GM19463 (cell line): ENCODE data around the gene HYI.
"Not testable (repeated sequence)": the region's sequence is repeated elsewhere in the genome, so short reads cannot be mapped to it uniquely, and the experiment has no call there.

Experiments used
- ATAC-seq: cut with Tn5 transposase; IDR thresholded peaks from one replicate; pipeline ENCODE4 v1.9.1; 2021; ENCODE audit warnings: mild to moderate bottlenecking, moderate library complexity; ENCODE audit not compliant: unreplicated experiment

Gene HYI, protein sequence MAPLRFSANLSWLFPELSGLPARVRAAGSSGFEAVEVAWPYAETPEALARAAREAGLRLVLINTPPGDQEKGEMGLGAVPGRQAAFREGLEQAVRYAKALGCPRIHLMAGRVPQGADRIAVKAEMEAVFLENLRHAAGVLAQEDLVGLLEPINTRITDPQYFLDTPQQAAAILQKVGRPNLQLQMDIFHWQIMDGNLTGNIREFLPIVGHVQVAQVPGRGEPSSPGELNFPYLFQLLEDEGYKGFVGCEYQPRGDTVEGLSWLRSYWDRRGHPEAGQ

DNA sequence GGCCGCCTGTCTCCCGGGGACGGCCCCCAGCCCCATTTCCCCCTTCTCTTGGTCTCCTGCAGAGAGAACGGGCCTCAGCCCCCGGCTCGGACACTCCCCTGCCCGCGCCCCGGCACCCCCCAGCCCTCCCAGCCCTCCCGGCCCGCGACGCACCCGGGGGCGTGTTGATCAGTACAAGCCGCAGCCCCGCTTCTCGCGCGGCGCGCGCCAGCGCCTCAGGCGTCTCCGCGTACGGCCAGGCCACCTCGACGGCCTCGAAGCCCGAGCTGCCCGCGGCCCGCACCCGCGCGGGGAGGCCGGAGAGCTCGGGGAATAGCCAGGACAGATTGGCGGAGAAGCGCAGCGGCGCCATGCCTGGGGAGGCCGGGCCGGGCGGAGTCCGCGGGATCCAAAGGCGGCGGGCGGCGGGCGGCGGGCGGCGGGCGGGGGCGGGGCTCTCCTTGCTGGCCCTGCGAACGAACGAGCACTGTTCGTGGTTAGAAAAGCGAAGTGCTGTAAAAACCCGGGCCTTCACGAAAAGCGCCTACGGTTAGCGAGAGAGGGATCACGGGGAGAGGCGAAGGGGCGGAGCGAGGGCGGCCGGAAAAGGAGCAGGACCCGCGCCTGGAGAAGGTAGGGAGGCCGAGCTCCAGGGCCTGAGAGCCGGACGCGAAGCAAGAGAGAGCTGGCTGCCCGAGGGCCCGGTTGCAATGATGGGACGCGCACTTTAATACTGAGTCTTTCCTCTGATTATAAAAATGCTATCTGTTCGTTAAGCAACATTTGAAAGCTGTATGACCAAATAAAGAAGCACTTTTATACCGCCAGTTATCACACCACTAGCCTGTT is at the start of gene HYI:
TSS of gene HYI (minus strand) at position 490 of the 828 bp plus-strand sequence. CDS start at position 352, 138 bp downstream.
- ATAC-seq: no peak

DNA sequence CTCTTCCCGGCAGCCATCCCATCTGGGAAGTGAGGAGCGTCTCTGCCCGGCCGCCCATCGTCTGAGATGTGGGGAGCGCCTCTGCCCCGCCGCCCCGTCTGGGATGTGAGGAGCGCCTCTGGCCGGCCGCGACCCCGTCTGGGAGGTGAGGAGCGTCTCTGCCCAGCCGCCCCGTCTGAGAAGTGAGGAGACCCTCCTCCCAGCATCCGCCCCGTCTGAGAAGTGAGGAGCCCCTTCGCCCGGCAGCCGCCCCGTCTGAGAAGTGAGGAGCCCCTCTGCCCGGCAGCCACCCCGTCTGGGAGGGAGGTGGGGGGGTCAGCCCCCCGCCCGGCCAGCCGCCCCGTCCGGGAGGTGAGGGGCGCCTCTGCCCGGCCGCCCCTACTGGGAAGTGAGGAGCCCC is 48.1 kb upstream of the HYI start:
- ATAC-seq: not testable (repeated sequence)

DNA sequence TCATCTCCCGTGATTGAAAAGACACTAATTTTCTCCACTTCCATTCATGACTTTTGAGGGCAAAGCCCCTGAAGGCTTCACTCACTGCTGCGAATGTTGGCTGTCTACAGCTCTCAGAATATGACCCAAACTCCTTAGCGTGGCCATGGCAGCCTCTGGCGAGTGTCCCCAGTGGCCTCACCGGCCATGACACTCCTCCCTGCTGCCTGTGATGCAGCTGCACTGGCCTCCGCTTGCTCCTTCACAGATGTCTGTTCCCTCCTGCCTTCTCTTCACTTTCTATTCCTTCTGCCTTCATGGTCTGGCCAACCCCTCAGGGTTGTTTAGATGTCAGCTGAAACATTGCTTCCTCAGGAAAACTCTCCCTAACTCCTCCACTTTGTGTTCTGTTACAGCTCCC is 46.2 kb upstream of the HYI start:
- ATAC-seq: no peak

DNA sequence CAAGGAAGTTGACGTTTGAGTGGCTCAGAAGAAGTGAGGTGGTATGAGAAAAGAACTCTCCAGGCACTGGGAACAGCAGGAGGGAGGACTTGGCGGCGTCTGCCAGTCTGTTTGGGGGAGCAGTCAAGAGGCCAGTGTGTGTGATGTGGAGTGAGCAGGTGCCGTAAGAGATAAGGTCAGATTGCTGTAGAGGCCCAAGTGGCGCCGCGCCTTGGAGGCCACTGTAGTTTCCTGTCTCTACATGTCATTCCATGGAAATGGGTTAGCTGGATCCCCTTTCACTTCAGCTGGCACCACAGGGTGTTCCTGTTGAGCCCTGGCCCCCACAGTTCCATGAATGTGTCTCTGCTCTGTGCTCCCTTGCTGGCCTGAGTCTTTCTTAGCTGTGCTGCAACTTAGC is 41.5 kb upstream of the HYI start:
- ATAC-seq: no peak

DNA sequence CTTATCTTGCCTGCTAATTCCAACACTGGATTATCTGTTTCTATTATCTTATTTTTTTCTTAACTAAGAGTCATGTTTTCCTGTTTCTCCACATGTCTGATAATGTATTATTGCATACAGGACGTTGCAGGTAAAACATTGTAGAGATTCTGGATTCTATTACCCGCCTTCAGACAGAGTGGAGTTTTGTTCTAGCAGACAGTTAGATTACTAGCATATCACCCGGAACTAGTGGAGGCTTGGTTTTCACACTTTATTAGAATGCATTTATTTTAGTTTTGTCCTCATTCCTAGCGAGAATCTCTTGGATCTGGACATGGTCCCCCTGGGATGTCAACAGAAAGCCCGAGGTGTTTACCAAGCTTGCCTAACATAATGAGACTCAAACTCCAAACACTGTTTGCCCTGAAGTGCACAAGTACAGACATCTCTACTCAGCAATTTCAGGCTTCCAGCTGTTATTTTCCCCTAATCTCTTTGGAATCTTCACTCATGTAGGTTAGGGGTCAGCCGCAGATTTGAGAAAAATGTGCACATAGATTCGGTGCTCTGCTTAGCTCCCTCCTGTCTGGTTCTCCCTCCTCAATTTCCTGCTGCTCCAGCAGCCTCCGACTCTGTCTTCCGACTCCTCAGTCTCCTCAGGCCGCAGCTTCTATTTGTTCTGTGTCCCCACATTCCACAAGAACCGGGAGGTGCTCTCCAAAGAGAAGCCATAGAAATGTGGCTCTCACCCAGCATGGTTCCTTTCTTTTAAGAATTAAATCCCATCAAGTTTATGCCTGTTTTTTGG is 40.1 kb upstream of the HYI start:
- ATAC-seq: no peak

DNA sequence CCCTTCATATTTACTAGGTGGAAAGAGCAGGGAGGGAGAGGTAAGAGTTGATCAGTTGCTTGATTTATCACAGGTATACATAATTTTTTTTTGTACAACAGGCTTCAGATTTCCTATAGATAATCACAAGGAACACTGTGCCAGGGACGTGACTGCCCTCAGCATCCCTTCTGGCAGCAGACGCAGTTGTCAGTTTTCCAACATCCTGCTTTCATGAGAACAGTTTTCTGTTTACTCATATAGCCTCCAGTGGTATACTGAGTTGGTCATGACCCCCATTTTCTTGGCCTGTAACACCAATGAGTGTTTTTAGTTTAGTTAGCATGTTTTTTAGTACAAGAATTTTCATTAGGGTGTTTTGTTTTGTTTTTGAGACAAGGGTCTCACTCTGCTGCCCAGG is 39.1 kb upstream of the HYI start:
- no peak for ATAC-seq

DNA sequence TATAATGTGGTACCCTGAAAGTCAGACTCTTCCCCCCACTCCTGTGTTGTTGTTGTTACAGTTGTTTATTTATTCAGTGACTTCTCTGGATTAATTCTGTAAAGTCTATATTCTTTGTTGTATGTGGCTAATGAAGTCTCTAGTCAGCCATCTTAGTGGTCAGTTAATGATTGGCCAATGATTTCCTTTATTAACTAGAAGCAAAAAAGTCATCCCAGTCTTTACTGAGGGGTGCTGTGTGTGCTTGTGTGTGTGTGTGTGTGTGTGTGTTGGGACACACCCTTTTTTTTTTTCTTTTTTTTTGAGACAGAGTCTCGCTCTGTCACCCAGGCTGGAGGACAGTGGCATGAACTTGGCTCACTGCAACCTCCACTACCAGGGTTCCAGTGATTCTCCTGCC is 37.3 kb upstream of the HYI start:
- ATAC-seq: no peak

DNA sequence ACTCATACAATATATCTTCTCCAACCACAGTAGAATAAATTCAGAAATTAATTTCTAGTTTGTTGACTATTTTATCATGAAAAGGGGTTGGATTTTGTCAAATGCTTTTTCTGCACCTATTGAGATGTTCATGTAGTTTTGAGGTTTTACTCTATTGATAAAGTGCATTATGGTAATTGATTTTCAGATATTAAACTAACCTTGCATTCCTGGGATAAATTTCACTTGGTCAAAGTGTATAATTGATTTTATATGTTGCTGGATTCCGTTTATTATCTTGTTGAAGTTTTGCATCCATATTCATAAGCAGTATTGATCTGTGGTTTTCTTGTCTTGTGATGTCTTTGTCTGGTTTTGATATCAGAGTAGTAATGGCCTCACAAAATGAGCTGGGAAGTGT is 34.4 kb upstream of the HYI start:
- ATAC-seq: no peak

DNA sequence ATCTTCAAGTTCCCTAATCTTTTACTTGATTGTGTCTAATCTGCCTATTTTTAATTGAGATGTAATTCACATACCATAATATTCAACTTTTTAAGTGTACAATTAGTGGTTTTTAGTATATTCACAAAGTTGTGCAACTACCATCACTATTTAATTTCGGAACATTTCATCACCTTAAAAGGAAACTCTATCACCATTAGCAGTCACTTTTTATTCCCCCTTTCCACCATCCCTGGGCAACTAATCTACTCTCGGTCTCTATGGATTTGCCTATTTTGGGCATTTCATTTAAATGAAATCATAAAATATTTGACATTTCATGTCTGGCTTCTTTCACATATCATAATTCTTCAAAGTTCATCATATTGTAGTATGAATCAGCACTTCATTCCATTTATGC is 30.6 kb upstream of the HYI start:
- no peak for ATAC-seq

DNA sequence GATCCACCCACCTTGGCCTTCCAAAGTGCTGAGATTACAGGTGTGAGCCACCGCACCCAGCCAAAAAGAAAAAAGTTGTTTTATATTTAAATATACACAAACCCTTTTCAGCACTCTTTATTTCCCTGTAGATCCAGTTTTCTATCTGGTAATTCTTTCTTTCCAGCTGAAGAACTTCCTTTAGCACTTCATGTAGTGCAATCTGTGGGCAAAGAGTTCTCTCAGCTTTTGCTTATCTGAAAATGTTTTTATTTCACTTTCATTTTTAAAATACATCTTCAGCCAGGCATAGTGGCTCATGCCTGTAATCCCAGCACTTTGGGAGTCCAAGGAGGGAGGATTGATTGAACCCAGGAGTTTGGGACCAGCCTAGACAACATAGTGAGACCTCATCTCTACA is 28.5 kb upstream of the HYI start:
- no peak for ATAC-seq

DNA sequence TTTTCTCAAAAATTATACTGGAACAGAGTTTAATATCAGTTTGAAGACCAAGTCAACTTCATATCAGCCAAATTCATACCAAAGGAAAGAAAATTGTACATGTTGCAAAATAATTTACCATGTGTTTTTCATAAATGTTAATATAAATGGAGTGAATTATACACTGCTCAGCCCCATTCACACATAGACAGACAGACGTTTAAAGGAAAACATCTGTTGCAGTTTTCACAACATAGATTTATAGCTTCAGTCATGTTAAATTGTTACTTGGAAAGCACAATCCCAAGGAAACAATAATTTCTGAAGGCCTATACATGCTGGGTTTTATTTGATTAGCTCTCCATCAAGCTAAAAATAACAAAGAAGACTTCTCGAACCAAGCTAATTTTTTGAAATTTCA is 27.8 kb upstream of the HYI start:
- no peak for ATAC-seq

DNA sequence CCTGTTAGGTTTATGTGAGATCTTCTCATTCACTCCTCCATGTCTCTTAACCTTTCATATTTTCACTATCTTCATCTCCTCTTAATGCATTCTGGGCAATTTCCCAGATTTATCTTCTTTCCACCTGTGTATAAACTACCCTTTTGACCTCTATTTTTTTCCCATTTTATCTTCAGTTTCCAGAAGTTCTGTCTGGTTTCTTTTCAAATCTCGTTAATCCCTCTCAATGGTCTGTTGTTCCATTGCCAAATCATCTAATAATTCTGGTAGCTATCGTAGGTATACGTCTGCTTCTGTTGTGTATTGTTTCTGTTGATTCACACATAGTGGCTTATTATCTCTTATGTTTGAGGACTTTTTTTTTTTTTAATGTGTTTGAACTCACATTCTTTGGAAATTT is 25.7 kb upstream of the HYI start:
- ATAC-seq: no peak

DNA sequence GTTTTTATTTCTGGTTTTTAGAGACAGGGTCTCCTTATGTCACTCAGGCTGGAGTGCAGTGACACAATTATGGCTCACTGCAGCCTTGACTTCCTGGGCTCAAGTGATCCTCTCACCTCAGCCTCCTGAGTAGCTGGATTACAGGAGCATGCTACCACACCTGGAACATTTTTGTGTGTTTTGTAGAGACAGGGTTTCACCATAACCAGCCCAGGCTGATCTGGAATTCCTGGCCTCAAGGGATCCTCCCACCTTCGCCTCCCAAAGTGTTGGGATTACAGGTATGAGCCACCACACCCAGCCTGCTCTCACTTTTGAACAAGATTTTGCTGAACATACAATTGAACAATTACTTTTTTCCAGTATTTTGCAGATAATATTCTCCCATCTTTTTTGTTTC is 24.0 kb upstream of the HYI start:
- no peak for ATAC-seq

DNA sequence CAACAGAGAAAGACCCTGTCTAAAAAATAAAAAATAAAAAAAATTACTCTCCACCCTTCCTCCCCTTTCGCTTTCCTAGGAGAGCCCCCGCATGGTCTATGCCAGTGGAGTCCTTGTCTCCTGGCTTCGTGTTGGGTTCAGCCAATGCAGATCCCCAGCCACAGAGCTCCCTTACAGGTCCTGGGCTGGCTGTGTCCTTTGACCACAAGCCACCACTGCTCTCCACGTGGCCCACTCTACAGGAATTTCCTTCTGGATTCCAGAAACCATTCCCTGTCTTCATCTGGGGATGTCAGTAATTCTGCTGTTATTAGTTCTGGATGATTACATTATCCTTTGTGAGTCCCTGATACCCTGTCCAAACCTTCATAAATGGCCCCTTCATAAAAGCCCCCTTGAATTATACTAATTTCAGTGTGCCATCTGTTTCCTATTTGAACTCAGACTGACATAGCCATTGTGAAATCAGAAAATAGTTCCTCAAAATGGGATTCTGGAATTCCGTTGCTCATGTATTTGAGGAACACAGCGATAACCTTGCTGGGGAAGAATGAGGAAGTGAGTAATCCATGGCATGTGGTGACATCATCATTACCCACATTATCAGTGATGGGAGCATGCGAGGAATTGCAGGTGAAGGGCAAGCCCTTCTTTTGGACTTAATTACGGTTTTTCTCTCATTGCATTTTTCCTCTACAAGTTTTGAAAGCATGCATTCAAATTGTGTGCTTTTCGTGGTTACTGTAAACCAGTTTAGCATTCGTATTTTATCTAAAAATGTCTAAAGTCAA is 22.1 kb upstream of the HYI start:
- not testable (repeated sequence) for ATAC-seq

DNA sequence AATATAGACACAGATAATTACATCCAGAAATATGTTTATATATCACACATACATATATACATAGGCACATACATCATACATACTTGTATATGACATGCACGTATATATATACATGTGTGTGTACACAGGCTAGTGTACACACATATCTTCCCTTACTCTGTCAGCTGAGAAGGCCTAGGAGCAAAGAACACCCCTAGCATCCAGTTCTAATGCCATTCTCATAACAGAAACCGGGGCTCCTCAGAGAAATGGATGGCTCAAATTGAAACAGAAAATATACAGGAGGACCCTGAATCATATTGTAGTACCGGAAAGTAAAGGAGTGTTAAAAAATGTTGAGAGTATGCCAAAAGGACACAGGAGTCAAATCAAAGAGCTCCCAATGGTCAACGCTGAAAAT is 19.7 kb upstream of the HYI start:
- ATAC-seq: no peak

DNA sequence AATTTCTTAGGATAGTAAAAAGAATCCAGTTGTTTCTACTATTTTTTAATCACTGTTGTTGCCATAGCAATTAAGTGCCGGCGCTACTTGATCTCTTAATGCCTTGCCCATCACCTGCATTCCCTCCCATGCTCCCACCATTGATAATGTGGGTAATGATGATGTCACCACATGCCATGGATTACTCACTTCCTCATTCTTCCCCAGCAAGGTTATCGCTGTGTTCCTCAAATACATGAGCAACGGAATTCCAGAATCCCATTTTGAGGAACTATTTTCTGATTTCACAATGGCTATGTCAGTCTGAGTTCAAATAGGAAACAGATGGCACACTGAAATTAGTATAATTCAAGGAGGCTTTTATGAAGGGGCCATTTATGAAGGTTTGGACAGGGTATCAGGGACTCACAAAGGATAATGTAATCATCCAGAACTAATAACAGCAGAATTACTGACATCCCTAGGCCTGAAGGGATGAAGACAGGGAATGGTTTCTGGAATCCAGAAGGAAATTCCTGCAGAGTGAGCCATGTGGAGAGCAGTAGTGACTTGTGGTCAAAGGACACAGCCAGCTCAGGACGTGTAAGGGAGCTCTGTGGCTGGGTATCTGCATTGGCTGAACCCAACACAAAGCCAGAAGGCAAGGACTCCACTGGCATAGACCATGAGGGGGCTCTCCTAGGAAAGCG is 18.9 kb upstream of the HYI start:
- ATAC-seq: not testable (repeated sequence)

DNA sequence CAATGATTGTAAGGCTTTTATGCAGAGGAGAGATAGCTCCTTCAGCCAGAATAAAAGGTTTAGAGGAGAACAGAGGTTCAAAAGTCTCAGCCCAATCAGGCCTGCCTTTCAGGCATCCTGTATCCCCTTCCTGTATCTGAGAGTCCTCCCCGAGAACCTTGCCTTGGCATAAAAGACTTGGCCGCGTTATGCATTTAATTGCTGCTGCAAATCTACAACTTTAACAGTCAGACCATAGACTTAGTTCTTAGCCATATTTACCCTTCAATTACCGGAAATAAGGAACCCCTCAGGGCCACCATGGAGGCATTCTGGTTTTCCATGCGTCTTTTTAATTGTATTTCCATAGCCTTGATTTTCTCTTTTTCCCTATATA is 18.3 kb upstream of the HYI start:
- ATAC-seq: no peak

DNA sequence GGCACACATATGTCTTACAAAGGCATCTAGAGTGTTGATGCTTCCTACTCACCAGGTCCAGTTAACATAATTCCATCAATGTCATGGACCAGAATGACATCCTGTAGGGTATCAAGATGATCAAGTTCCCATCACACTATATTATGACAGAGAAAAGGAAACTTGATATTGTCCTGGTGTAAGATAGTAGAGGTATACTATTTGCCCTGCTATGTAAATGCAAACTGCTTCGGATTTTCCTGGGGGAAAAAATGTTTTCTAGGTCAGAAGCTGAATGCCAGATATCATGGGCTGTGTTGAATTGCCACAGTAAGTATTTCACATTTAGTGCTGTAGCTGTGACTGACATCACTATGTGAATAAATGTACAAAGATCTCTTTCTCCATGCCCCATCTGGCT is 16.2 kb upstream of the HYI start:
- ATAC-seq: no peak

DNA sequence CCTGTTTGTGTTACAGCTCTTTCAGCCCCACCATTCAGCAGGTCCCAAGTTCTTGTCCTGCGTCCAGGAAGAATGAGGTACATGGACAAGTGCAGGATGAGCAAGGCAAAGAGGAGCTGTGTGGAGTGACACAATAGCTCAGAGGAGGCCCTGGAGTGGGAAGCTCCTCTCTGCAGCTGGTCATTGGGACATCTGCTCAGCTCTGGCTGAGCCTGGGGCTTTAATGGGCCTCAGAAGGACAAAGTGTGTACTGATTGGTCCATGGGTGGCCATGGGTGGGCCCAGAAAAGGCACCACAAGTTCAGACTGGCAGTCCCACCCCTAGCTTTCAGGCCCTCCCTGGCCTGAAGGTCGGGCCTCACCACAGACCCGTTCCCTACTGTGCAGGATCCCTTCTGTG is 14.7 kb upstream of the HYI start:
- no peak for ATAC-seq

DNA sequence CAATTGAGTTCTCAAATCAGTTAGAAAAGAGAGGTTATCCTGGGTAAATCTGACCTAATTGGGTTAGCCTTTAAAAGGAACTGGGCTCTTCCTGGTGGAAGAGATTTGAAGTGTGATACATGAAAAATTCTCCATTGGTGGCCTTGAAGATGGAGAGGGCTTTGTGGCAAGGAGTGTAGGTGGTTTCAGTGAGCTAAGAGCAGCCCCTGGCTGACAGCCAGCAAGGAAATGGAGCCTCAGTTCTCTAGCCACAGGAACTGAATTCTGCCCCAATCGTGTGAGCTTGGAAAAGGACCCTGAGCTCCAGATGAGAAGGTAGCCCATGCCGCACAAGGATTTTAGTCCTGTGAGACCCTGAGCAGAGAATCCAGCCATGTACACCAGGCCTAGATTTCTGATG is 12.7 kb upstream of the HYI start:
- no peak for ATAC-seq
